Measurements from ENCODE around the gene TTLL11.

Gene TTLL11

DNA sequence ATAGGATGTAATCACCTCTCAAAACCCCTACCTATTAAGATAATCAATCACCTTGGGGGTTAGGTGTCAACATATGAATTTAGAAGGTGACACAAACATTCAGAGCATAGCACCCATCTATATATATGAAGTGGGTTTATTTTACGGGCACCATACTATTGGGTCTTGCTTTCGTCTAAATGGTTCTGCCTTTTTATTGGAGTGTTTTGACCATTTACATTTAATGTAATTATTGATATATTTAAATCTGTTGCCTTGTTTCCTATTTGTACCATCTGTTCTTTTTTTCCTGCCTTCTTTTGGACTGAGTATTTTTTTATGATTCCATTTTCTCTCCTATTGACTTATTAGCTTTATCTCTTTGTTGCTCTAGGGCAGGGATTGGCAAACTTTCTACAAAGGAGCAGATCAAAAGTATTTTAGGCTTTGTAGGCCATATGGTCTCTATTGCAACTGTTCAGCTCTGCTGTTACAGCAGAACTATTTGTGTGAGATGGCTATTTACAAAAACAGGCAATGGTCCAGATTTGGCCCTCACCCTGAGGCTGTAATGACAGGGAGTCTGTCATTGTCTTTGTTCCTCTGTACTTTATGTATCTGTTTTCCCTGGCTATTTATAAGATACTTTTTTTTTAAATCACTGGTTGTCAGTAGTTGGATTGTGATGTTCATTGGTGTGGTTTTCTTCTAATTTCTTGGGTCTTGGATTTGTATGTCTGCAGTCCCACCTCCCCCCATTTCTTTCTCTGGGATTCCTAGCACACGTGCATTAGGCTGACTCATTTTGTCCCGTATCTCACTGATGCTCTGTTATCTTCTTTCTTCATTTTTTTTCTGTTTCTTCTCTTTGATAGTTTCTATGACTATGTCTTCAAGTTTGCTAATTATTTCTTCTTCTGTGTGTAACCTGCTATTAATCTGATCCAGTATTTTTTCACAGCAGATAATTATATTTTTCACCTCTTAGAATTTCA is 314.6 kb downstream of the TTLL11 start:
- no peak for DNase-seq (ENCODE audit: low read depth in 1 of 2, low spot score in 1 of 2)

DNA sequence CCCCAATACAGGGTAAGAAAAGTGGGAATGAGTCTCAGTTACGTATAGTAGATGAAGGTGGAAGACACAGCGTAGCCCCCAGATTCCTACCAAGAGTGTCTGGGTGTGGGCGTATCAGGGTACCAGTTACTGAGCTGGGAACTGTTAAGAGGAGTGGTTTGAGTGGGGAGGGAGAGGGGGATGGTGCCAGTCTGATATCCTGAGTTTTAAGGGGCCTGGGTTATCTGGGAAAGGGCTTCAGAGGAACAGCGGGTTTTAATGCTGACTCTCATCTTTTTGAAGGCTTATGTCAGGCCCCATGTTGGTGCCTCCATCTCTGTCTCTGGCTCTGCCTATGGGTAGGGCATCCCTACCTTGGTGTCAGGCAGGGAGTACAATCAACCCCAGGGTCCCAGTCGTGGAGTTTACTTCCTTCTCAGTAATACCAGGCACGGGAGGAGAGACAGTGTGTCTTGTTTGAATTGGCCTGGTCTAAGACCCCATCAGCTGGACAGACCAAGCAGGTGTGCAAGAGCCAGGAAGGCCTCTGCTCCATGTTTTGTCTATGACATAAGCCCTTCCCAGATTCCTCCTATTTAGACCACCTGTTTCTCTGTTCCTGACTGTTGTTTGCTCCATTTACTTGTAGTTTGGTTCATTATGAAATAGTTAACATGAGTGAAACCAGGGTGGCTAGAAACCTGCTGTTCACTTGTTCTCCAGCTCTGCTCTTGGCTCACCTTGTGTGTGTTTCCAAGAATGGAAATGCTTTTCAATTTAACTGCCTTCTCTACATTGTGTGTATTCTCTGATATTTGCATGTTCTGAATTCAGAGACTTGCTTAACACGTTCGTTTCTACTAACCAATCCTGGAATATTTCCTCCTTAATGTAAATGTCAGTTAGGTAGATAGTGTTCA is 316.1 kb downstream of the TTLL11 start:
- DNase-seq (ENCODE audit: low read depth in 1 of 2, low spot score in 1 of 2), result no peak

DNA sequence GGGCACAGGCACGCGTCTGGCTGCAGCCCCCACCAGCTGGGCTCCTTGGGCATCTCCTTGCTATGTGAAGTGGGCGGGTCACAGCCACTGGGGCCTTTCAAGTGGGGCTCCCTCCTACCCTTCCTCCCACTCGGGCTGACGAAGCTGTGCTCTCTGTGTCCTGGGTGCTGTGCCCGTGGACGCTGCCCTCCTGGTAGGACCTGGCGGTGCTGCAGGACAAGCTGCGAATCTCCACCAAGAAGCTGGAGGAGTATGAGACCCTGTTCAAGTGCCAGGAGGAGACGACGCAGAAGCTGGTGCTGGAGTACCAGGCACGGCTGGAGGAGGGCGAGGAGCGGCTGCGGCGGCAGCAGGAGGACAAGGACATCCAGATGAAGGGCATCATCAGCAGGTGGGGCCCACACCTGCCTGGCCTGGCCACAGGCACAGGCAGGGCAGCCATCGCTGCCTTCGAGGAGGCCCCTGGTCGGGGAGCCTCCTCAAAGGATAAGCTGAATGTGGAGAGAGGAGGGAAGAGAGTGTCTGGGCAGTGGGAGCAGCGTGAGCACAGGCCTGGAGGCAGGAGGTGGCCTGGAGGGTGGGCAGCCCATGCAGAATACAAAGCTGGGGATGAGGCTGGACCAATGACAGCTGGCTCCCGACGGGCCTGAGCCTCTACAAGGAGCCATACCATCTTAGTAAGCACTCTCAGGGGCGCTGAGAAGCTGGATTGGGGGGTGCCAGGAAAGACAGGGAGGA is 316.9 kb downstream of the TTLL11 start:
- DNase-seq (ENCODE audit: low read depth in 1 of 2, low spot score in 1 of 2), result no peak

DNA sequence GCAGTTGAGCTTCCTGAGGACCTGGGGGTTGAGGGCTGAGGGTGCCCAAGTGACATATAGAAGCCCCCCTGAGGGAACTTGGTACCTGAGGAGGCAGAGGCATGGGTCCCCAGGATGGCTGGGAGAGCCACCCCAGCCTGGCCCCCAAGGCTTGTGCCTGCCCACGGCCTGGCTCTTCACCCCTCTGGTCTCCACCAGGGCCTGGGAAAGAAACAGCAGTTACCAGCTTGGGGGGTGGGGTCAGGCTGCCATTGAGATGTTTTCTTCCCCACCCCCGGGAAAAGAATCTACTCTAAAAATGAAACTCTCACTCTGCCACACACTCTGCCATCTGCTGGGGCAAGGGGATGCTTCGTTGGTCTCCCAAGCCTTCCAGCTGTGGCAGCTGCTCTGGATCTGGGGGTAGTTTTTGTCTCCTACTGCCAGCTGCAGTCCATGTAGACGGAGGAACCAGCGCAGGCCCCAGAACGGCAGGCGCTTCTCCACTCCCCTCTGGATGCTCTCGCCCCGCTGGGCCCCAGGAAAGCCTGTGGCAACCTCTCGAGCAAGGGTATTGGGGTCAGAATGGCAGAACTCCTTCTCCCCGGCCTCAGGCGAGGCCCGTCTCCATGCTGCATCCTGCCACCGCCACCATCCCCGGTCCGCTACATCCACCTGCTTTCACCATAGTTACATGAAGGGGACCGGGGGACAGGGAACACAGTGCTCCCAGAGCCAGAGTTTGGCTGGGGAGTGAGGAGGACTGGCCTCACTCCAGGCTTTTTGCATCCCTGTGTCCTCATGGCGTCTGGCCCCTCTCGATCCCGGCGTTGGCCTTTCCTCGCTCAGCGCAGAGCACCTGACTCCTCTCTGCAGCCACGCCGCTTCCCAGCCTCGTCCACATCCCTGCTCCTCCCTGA is 318.1 kb downstream of the TTLL11 start:
- DNase-seq (ENCODE audit: low read depth in 1 of 2, low spot score in 1 of 2), result no peak

DNA sequence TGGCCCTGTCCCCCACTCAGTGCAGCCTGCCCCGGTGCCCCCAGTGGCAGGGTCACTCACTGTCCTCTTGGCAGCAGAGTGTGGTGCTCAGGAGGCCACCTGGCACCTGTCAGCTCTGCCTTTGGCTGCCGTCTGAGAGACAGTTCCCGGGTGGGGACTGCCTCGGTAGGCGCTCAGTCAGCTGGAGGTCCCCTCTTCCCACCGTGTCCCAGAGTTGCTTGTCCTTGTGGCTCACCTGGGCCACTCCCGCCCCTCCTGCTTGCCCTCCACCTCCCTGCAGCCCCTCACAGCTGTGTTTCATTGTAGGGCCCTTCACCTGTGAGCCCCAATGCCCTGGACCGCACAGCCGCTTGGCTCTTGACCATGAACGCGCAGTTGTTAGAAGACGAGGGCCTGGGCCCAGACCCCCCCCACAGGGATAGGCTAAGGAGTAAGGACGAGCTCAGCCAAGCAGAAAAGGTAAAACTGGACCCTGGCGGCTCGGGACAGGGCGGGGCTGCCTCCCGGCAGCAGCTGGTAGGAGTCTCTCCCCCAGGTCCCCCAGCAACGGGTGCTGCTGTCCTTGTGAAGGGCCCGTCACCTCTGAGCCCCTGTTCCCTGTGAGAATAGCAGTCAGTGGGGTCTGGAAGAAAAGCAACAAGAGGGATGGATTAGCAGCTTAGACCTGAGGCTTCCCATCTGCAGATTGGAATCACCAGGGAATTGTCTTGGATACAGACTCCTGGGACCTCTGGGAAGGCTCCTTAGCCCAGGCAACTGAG is 319.0 kb downstream of the TTLL11 start:
- DNase-seq (ENCODE audit: low read depth in 1 of 2, low spot score in 1 of 2), result no peak

DNA sequence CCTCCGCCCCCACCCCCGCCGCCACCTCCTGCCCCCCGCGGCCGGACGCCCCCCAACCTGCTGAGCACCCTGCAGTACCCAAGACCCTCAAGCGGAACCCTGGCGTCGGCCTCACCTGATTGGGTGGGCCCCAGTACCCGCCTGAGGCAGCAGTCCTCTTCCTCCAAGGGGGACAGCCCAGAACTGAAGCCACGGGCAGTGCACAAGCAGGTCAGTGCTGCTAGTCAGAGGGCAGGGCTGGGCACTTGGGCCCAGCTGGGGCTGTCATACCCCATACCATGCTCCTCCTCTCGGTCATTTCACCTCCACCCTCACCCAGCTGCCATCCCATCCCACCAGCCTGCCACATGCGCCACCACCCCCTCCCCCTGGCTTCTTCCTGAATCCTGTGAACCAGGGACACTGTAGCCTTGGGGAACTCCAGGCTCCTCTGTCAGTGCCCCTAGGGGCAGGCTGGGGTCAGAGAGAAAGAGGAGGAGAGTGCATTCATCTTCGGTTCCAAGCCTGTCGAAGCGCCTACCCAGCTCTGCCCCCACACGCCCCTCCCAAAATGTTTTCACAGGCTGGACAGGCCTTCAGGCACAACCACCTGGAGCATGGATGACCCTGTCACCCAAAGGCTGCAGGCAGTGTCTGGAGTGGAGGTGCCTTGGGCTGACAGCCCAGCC is 319.7 kb downstream of the TTLL11 start:
- DNase-seq (ENCODE audit: low read depth in 1 of 2, low spot score in 1 of 2), result no peak

DNA sequence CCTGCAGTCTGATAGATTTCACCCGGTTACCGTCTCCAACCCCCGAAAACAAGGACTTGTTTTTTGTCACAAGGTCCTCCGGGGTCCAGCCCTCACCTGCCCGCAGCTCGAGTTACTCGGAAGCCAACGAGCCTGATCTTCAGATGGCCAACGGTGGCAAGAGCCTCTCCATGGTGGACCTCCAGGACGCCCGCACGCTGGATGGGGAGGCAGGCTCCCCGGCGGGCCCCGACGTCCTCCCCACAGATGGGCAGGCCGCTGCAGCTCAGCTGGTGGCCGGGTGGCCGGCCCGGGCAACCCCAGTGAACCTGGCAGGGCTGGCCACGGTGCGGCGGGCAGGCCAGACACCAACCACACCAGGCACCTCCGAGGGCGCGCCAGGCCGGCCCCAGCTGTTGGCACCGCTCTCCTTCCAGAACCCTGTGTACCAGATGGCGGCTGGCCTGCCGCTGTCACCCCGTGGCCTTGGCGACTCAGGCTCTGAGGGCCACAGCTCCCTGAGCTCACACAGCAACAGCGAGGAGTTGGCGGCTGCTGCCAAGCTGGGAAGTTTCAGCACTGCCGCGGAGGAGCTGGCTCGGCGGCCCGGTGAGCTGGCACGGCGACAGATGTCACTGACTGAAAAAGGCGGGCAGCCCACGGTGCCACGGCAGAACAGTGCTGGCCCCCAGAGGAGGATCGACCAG is 320.4 kb downstream of the TTLL11 start:
- DNase-seq (ENCODE audit: low read depth in 1 of 2, low spot score in 1 of 2), result no peak
